ENCODE measurements around the gene CDX1.

GRCh38 chr5:150177721-150178120 lies 11.1 kb downstream of the CDX1 start:
- no peak for TF ChIP-seq CTCF (IDR thresholded peaks at IDR 0.05; ENCODE audit: low read length)
- TF ChIP-seq EZH2 (IDR thresholded peaks at IDR 0.05; ENCODE audit: borderline replicate concordance, low read length), result no peak

All from OCI-LY1 (cell line).